Activated CD4-positive, alpha-beta T cell treated with anti-CD3 and anti-CD28 coated beads for 4 hours (primary cell): ENCODE data around the gene SLC9A8.

Experiments
- DNase-seq, 2 donors: peaks; one replicate each; pipeline ENCODE4 v3.0.0-alpha.2; 2020

SLC9A8 gene

GRCh38 chr20:49924247-49924646, 111.6 kb downstream of the SLC9A8 start:
- no peak for DNase-seq

- DNase-seq: no peak
Measured at GRCh38 chr20:49925901-49926454, 113.3 kb downstream of the SLC9A8 start.

GRCh38 chr20:49928411-49929141, 115.9 kb downstream of the SLC9A8 start:
- DNase-seq: peak; percentile 77 to 84

GRCh38 chr20:49929142-49929494, 116.5 kb downstream of the SLC9A8 start:
- DNase-seq: no peak

GRCh38 chr20:49935746-49936152, 123.1 kb downstream of the SLC9A8 start:
- DNase-seq: no peak

GRCh38 chr20:49936153-49937026, 123.8 kb downstream of the SLC9A8 start, which contains the start of gene RNF114:
Gene RNF114 (plus strand): TSS chr20:49936397. CDS start chr20:49936413, 16 bp downstream.
- peak; percentile 91 to 93 for DNase-seq

- peak in 1 of 2 donors; percentile 7 for DNase-seq
Measured at GRCh38 chr20:49937027-49937929, 124.7 kb downstream of the SLC9A8 start.

GRCh38 chr20:49938173-49939163, 125.8 kb downstream of the SLC9A8 start:
- DNase-seq: no peak

GRCh38 chr20:49941456-49941855, 128.8 kb downstream of the SLC9A8 start:
- DNase-seq: no peak
